Activated CD8-positive, alpha-beta T cell treated with anti-CD3 and anti-CD28 coated beads, Interleukin-2, amount 10 ng/mL, durations not matched to agents 7 days and 5 days (primary cell): Measurements from ENCODE around the gene IL17RC. TPM values are rescaled to one million over a fixed set of nuclear protein-coding genes. Genes with fewer than 3 reads are reported as not detected.

ENCODE experiments used
- ATAC-seq: fragments of 150-1000 bp; cut with Tn5 transposase; one replicate; pipeline ENCODE4 v1.10.0; 2021; ENCODE audit warnings: moderate library complexity
- CTCF ChIA-PET: fragments of 350-600 bp; sonication (Branson Sonifier 250); formaldehyde crosslinking; loops from one replicate; lab custom pipeline; 2021; ENCODE audit warnings: antibody characterized with exemption; lab: Charles Lee
- POLR2A ChIA-PET: fragments of 350-600 bp; sonication (Branson Sonifier 250); formaldehyde crosslinking; loops from one replicate; lab custom pipeline; 2021; ENCODE audit warnings: antibody characterized with exemption; lab: Charles Lee
- DNase-seq: peaks from one replicate; pipeline ENCODE4 v3.0.0-alpha.2; 2020
- H3K27ac Mint-ChIP-seq: one replicate; pipeline ENCODE4 v1.8.0; 2021; ENCODE audit warnings: mild to moderate bottlenecking, mixed read lengths
- H3K27me3 Mint-ChIP-seq: one replicate; pipeline ENCODE4 v1.8.0; 2021; ENCODE audit warnings: low read depth, mixed read lengths
- H3K36me3 Mint-ChIP-seq: one replicate; pipeline ENCODE4 v1.8.0; 2021; ENCODE audit warnings: low read depth, mixed read lengths
- H3K4me1 Mint-ChIP-seq: one replicate; pipeline ENCODE4 v1.8.0; 2021; ENCODE audit warnings: low read depth, mixed read lengths
- H3K4me3 Mint-ChIP-seq: one replicate; pipeline ENCODE4 v1.8.0; 2021; ENCODE audit warnings: mild to moderate bottlenecking, mixed read lengths
- H3K9me3 Mint-ChIP-seq: one replicate; pipeline ENCODE4 v1.8.0; 2022; ENCODE audit warnings: mixed read lengths; ENCODE audit not compliant: insufficient read depth
- total RNA-seq, 2 experiments: library from RNA; stranded (reverse); gene quantifications; one replicate each; pipeline ENCODE4 v1.2.3, GENCODE V29; 2021

Gene IL17RC
- total RNA-seq, 2 experiments from 2014 or later = 0.42 to 0.55 TPM

DNA sequence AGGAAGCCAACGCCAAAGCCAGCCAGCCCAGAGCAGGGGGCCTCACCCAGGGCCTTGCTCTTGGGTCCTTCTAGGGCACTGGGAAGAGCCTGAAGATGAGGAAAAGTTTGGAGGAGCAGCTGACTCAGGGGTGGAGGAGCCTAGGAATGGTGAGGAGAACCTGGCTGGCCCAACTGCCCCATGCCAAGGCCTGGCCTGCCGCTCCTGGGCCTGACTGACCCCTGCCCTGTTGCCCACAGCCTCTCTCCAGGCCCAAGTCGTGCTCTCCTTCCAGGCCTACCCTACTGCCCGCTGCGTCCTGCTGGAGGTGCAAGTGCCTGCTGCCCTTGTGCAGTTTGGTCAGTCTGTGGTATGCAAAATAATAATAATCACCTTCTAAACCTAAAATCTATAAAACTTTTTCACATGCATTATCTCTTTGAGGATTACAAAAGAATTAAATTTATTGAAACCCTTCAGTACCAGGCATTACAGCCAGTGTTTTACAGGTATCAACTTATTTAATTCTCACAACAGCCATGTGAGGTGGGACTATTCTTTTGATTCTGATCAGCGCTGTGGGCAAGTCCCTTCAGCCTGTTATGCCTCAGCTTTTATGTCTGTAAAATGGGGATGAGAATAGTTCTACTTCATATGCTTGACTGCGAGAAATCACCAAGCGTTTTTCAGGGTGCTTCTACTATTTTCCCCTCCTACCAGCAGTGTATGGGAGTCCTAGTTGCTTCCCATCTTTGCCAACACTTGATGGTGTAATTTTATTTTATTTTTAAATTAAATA is 1.6 kb downstream of the IL17RC start:
- CTCF ChIA-PET = no interaction called here
- H3K4me1 Mint-ChIP-seq = peaks cover 11% of the 10 kb centered on the region

GRCh38 chr3:9928158-9928557 is 11.3 kb downstream of the IL17RC start:
- ChIA-PET POLR2A (no interaction called here), CTCF (no interaction called here)
- Mint-ChIP-seq H3K27ac (no peak overlapping the region), H3K4me3 (no peak overlapping the region), H3K36me3 (no peaks in the 10 kb centered on the region), H3K27me3 (peaks cover 9% of the 10 kb centered on the region), H3K4me1 (peaks cover 12% of the 10 kb centered on the region), H3K9me3 (no peaks in the 10 kb centered on the region)
- DNase-seq = no peak
- no peak for ATAC-seq

More for the DNA sequence above, 1.6 kb downstream of the IL17RC start:
- Mint-ChIP-seq H3K36me3 (no peaks in the 10 kb centered on the region), H3K27me3 (peaks cover 3% of the 10 kb centered on the region), H3K27ac (no peak overlapping the region), H3K9me3 (no peaks in the 10 kb centered on the region), H3K4me3 (no peak overlapping the region)
- no peak for ATAC-seq
- POLR2A ChIA-PET = no interaction called here
- no peak for DNase-seq

DNA sequence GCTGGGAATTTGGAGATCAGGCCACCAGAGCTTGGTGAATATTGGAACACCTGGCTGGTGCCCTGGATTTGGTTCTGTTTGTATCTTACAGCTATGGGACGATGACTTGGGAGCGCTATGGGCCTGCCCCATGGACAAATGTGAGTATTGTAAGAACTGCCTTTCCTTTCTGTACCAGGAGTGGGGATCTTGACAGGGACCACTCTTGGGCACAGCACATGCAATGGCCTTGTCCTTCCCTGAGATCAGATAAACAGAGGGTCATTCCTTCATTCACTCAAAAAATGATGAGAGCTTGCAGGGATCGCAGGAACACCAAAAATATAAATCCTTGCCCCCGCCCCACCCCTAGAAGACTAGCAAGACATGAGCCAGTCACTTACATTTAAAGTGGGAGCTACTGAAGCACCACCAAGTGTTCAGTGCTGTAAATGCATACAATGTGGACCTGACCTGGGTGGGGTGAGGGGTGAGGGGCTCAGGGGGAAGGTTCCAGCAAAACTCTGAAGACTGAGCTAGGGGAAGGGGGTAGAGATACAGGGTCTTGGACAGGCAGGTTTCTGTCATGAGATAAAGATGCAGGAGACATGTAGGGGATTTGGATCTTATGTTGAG is 14.0 kb downstream of the IL17RC start:
- Mint-ChIP-seq H3K27me3 (no peaks in the 10 kb centered on the region), H3K4me3 (no peak overlapping the region), H3K36me3 (peaks cover 9% of the 10 kb centered on the region), H3K9me3 (no peaks in the 10 kb centered on the region), H3K27ac (peak overlapping the region; percentile 17), H3K4me1 (peaks cover 30% of the 10 kb centered on the region)
- CTCF ChIA-PET = interaction anchor here (0.6 to 3.7 kb wide), 22 partner anchors 8 to 577 kb away, joined by 3 to 46 read pairs (median 5); partner anchors contain the start of genes IL17RC, IL17RE, JAGN1 and SEC13
- ATAC-seq (no peak), DNase-seq (no peak)
- POLR2A ChIA-PET = interaction anchor here (1.1 to 1.3 kb wide), 2 partner anchors 40 to 138 kb away, joined by 3 to 4 read pairs; partner anchors contain the start of genes ARPC4 and JAGN1

GRCh38 chr3:9932535-9932842 is 15.6 kb downstream of the IL17RC start:
- Mint-ChIP-seq H3K4me1 (peaks cover 32% of the 10 kb centered on the region), H3K9me3 (no peaks in the 10 kb centered on the region), H3K4me3 (peak overlapping the region; percentile 98), H3K27ac (peak overlapping the region; percentile 97), H3K27me3 (no peaks in the 10 kb centered on the region), H3K36me3 (peaks cover 14% of the 10 kb centered on the region)
- ChIA-PET CTCF (interaction anchor here (0.7 to 4.5 kb wide), 49 partner anchors 10 to 429 kb away, joined by 3 to 46 read pairs (median 4); partner anchors contain the start of genes EMC3, GHRL, IL17RC and IL17RE), POLR2A (interaction anchor here (0.6 to 2.1 kb wide), 14 partner anchors 12 to 200 kb away, joined by 3 to 21 read pairs (median 4); partner anchors contain the start of genes ARPC4, EMC3, JAGN1 and PRRT3)
- no peak for ATAC-seq
- DNase-seq = no peak

- H3K36me3 Mint-ChIP-seq = peaks cover 15% of the 10 kb centered on the region
- CTCF ChIA-PET = interaction anchor here (0.6 to 4.5 kb wide), 57 partner anchors 9 to 429 kb away, joined by 3 to 46 read pairs (median 4); partner anchors contain the start of genes EMC3, GHRL, IL17RC and IL17RE
Measured at GRCh38 chr3:9932843-9933560, 16.1 kb downstream of the IL17RC start.

DNA sequence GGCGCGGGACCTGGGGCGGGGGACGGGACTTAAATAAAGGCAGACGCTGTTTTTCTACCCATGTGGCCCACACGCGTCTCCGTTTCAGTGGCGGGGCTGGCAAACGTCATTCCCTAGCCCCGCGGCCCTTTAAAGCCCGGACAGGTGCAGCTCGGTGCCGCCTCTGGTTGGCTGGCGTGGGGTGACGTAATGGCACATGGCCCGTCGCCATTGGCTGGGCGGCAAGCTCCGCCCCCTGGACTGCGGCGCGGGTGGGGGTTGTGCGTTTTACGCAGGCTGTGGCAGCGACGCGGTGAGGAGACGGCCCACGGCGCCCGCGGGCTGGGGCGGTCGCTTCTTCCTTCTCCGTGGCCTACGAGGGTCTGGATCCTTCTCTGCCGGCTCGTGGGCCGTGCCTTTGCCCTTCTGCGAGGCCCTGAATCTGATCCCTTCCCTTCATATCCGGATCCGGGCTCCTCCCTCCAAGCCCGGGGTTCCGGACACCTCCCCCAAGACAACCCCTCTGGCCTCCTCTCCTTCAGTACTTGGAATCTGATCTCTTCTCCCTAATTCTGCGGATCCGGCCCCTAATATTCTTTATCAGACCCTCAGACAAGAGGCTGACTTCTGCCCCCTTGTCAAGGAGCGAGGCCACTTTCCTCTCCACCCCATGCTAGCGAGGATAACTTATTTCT is 16.8 kb downstream of the IL17RC start, which contains the start of gene CRELD1:
Gene CRELD1, plus strand, starts transcription at position 274 of the 674 bp plus-strand sequence. CDS start 605 bp downstream, outside the sequence.
- peak within 1 kb of the TSS; percentile 98 for H3K4me3 Mint-ChIP-seq
- H3K4me1 Mint-ChIP-seq = peaks cover 32% of the 10 kb centered on the region
- POLR2A ChIA-PET = interaction anchor here (1.0 to 2.1 kb wide), 8 partner anchors 13 to 571 kb away, joined by 3 to 21 read pairs (median 5); partner anchors contain the start of genes ARPC4, JAGN1, PRRT3 and THUMPD3

More at GRCh38 chr3:9932843-9933560, 16.1 kb downstream of the IL17RC start:
- DNase-seq (peak; percentile 90), ATAC-seq (peak; percentile 82)
- Mint-ChIP-seq H3K27ac (peak overlapping the region; percentile 97), H3K4me1 (peaks cover 32% of the 10 kb centered on the region), H3K9me3 (no peaks in the 10 kb centered on the region), H3K4me3 (peak overlapping the region; percentile 98), H3K27me3 (no peaks in the 10 kb centered on the region)
- POLR2A ChIA-PET = interaction anchor here (0.6 to 2.1 kb wide), 14 partner anchors 12 to 570 kb away, joined by 3 to 21 read pairs (median 4); partner anchors contain the start of genes ARPC4, EMC3, JAGN1 and PRRT3

GRCh38 chr3:9934235-9934621 is 17.3 kb downstream of the IL17RC start:
- Mint-ChIP-seq H3K36me3 (peaks cover 18% of the 10 kb centered on the region), H3K27ac (peak overlapping the region; percentile 97), H3K4me3 (peak overlapping the region; percentile 98), H3K4me1 (peaks cover 32% of the 10 kb centered on the region), H3K27me3 (no peaks in the 10 kb centered on the region), H3K9me3 (no peaks in the 10 kb centered on the region)
- DNase-seq (peak; percentile 46), ATAC-seq (no peak)
- POLR2A ChIA-PET = interaction anchor here (1.0 to 2.1 kb wide), 2 partner anchors 202 to 386 kb away, joined by 3 to 5 read pairs; partner anchors contain the start of gene SEC13
- CTCF ChIA-PET = interaction anchor here (1.0 to 4.5 kb wide), 14 partner anchors 10 to 387 kb away, joined by 3 to 46 read pairs (median 8); partner anchors contain the start of genes EMC3, JAGN1, PRRT3 and RPUSD3

More for the DNA sequence above, 16.8 kb downstream of the IL17RC start, which contains the start of gene CRELD1:
- H3K9me3 Mint-ChIP-seq = no peaks in the 10 kb centered on the region
- CTCF ChIA-PET = interaction anchor here (0.6 to 4.5 kb wide), 34 partner anchors 9 to 388 kb away, joined by 3 to 46 read pairs (median 6); partner anchors contain the start of genes EMC3, IL17RE, JAGN1 and PRRT3
- ATAC-seq (peak; percentile 85), DNase-seq (peak; percentile 97)
- peak within 1 kb of the TSS; percentile 97 for H3K27ac Mint-ChIP-seq
- peaks cover 18% of the 10 kb centered on the region for H3K36me3 Mint-ChIP-seq
- H3K27me3 Mint-ChIP-seq = no peaks in the 10 kb centered on the region

DNA sequence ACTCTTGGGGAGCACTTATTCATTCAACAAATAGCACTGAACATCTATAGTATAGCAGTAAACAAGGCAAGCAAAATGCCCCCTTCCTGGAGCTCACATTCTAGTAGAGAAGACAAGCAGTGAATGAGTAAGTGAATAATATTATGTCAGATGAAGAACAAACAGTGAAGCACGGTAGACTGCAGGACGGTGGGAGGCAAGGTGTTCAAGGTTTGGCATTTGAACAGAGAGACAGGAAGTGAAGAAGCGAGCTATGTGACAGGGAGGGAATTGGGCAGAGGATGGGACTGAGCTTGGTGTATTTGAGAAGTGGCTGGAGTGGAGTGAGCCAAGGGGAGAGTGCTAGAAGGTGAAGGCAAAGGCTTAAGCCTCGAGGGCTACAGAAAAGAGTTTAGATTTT is 18.1 kb downstream of the IL17RC start:
- POLR2A ChIA-PET = interaction anchor here (1.0 kb wide), 1 partner anchor 385 kb away, joined by 3 read pairs; the partner anchor contains the start of gene SEC13
- Mint-ChIP-seq H3K4me3 (peak overlapping the region; percentile 98), H3K36me3 (peaks cover 18% of the 10 kb centered on the region), H3K9me3 (no peaks in the 10 kb centered on the region), H3K27ac (peak overlapping the region; percentile 97), H3K27me3 (no peaks in the 10 kb centered on the region), H3K4me1 (peaks cover 32% of the 10 kb centered on the region)
- CTCF ChIA-PET = interaction anchor here (0.8 to 4.5 kb wide), 7 partner anchors 10 to 387 kb away, joined by 3 to 40 read pairs (median 3); partner anchors contain the start of genes FANCD2 and PRRT3
- DNase-seq (no peak), ATAC-seq (no peak)

DNA sequence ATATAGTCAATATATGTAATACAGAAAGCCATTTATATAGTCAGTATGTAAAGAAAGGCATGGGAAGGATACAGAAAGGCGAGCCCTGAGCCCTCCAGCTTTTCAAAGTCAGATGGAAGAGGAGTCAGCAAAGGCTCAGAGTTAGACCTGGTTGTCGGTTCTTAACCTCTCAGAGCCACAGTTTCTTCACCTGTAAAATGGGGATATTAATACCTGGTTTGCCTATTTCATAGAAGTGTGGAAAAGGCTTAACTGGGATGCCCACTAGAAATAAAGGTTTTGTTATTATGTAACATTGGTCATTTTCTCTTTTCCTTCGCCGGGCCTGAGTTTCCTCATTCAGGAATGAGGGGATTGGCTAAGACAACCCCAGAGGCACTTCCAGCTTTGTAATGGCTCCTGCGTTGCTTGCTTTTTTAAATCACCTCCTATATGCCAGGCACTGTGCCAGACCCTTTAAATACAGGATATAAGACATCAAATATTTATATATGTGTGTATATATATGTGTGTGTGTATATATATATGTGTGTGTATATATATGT is 19.1 kb downstream of the IL17RC start:
- Mint-ChIP-seq H3K27me3 (no peaks in the 10 kb centered on the region), H3K4me1 (peaks cover 31% of the 10 kb centered on the region), H3K4me3 (no peak overlapping the region), H3K27ac (no peak overlapping the region), H3K9me3 (no peaks in the 10 kb centered on the region), H3K36me3 (peaks cover 18% of the 10 kb centered on the region)
- ATAC-seq (no peak), DNase-seq (no peak)
- ChIA-PET POLR2A (interaction anchor here (0.6 kb wide), 1 partner anchor 48 kb away, joined by 6 read pairs; no protein-coding TSS in a partner anchor), CTCF (interaction anchor here (2.3 to 4.5 kb wide), 2 partner anchors 10 to 14 kb away, joined by 9 to 40 read pairs; partner anchors contain the start of gene PRRT3)
